Calu3 (cell line): ENCODE data around the gene PPIL1. TPM values are rescaled to one million over a fixed set of nuclear protein-coding genes. Genes with fewer than 3 reads are reported as not detected.

Experiments
- BruUV-seq: library from RNA; stranded (reverse); fragments of 400-500 nt; replicated peaks from 2 replicates; lab custom pipeline; 2021; lab: Mats Ljungman, UMichigan
- CTCF ChIA-PET: fragments of 300-600 bp; sonication (Branson Sonifier 250); formaldehyde crosslinking; loops from one replicate; lab custom pipeline; 2022; ENCODE audit warnings: antibody characterized with exemption; lab: Charles Lee
- DNase-seq: peaks from one replicate; pipeline ENCODE4 v3.0.0; 2022
- H3K27ac Mint-ChIP-seq: one replicate; pipeline ENCODE4 v1.8.0; 2022; ENCODE audit warnings: mixed read lengths; ENCODE audit not compliant: unreplicated experiment
- H3K27me3 Mint-ChIP-seq: one replicate; pipeline ENCODE4 v1.8.0; 2022; ENCODE audit warnings: mixed read lengths; ENCODE audit not compliant: unreplicated experiment
- H3K36me3 Mint-ChIP-seq: one replicate; pipeline ENCODE4 v1.8.0; 2022; ENCODE audit warnings: mild to moderate bottlenecking, moderate library complexity, mixed read lengths; ENCODE audit not compliant: insufficient read depth, unreplicated experiment
- H3K4me1 Mint-ChIP-seq: one replicate; pipeline ENCODE4 v1.8.0; 2022; ENCODE audit warnings: mild to moderate bottlenecking, low read depth, mixed read lengths; ENCODE audit not compliant: unreplicated experiment
- H3K4me3 Mint-ChIP-seq: one replicate; pipeline ENCODE4 v1.8.0; 2022; ENCODE audit warnings: mild to moderate bottlenecking, low read depth, moderate library complexity, mixed read lengths; ENCODE audit not compliant: unreplicated experiment
- H3K9me3 Mint-ChIP-seq: one replicate; pipeline ENCODE4 v1.8.0; 2022; ENCODE audit warnings: low read depth, mixed read lengths; ENCODE audit not compliant: unreplicated experiment
- intact Hi-C: fragments of 100-400 bp; cut with micrococcal nuclease; formaldehyde crosslinking; loops from one replicate; pipeline ENCODE4 v1.10.0; 2022; ENCODE audit not compliant: unreplicated experiment
- total RNA-seq: library from RNA; stranded (reverse); gene quantifications from 2 replicates; pipeline ENCODE4 v1.2.3, GENCODE V29; 2022
- TF ChIP-seq, protein P1 (sequence below): fragments of 200-600 bp; IDR thresholded peaks from one replicate; pipeline ENCODE4 v1.8.0; 2022; ENCODE audit warnings: antibody characterized with exemption; ENCODE audit not compliant: unreplicated experiment

Gene PPIL1
- total RNA-seq, 1 experiment from 2014 or later = 64.4 TPM

DNA sequence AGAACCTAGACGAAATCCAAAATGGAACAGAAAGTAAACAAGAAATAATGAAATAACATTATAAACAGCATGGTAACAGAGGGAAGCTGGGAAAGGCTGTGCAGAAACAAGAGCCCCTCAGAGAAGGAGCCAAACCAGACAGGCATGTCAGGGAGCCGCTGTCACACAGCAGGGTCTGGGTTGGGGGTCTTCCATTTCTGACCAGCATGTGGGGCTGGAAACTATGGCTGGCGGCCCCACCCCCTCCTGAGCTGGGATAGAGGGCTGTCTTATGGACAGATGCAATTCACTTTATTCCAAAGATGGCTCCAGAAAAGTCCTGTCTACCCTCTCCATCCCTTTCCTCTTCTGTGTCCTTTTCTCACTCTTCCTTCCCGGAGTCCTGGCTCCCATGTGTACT, 38.5 kb upstream of the PPIL1 start:
- H3K27me3 Mint-ChIP-seq = no peaks in the 10 kb centered on the region
- CTCF ChIA-PET = interaction anchor here (1.1 to 2.7 kb wide), 3 partner anchors 24 to 137 kb away, joined by 4 to 58 read pairs (median 10); no protein-coding TSS in a partner anchor
- BruUV-seq = no TSS peak
- no peak overlapping the region for H3K4me3 Mint-ChIP-seq
- DNase-seq = no peak
- H3K4me1 Mint-ChIP-seq = peaks cover 51% of the 10 kb centered on the region
- TF ChIP-seq, protein P1, sequence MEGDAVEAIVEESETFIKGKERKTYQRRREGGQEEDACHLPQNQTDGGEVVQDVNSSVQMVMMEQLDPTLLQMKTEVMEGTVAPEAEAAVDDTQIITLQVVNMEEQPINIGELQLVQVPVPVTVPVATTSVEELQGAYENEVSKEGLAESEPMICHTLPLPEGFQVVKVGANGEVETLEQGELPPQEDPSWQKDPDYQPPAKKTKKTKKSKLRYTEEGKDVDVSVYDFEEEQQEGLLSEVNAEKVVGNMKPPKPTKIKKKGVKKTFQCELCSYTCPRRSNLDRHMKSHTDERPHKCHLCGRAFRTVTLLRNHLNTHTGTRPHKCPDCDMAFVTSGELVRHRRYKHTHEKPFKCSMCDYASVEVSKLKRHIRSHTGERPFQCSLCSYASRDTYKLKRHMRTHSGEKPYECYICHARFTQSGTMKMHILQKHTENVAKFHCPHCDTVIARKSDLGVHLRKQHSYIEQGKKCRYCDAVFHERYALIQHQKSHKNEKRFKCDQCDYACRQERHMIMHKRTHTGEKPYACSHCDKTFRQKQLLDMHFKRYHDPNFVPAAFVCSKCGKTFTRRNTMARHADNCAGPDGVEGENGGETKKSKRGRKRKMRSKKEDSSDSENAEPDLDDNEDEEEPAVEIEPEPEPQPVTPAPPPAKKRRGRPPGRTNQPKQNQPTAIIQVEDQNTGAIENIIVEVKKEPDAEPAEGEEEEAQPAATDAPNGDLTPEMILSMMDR = no peak
- H3K9me3 Mint-ChIP-seq = no peaks in the 10 kb centered on the region
- peaks cover 25% of the 10 kb centered on the region for H3K36me3 Mint-ChIP-seq
- intact Hi-C loops = loop anchor here (10.0 kb wide), 2 partner anchors 72 to 262 kb away; partner anchors contain the start of genes MTCH1 and PIM1
- H3K27ac Mint-ChIP-seq = peak overlapping the region; percentile 28

GRCh38 chr6:36912586-36912985, 38.0 kb upstream of the PPIL1 start:
- Mint-ChIP-seq H3K27me3 (no peaks in the 10 kb centered on the region), H3K4me3 (no peak overlapping the region), H3K36me3 (peaks cover 22% of the 10 kb centered on the region), H3K4me1 (peaks cover 51% of the 10 kb centered on the region), H3K9me3 (no peaks in the 10 kb centered on the region), H3K27ac (peak overlapping the region; percentile 28)
- BruUV-seq = no TSS peak
- TF ChIP-seq, protein P1 = no peak
- CTCF ChIA-PET = interaction anchor here (0.6 kb wide), 1 partner anchor 69 kb away, joined by 4 read pairs; no protein-coding TSS in a partner anchor
- no peak for DNase-seq
- intact Hi-C loops = loop anchor here (10.0 kb wide), 2 partner anchors 72 to 262 kb away; partner anchors contain the start of genes MTCH1 and PIM1

- no peak for DNase-seq
- TF ChIP-seq, protein P1 = no peak
- Mint-ChIP-seq H3K27me3 (no peaks in the 10 kb centered on the region), H3K9me3 (no peaks in the 10 kb centered on the region), H3K4me3 (no peak overlapping the region), H3K4me1 (peaks cover 54% of the 10 kb centered on the region), H3K36me3 (peaks cover 18% of the 10 kb centered on the region), H3K27ac (no peak overlapping the region)
- BruUV-seq = no TSS peak
- CTCF ChIA-PET = interaction anchor here (0.6 kb wide), 1 partner anchor 70 kb away, joined by 4 read pairs; no protein-coding TSS in a partner anchor
- intact Hi-C loops = loop anchor here (10.0 kb wide), 2 partner anchors 73 to 263 kb away; partner anchors contain the start of genes MTCH1 and PIM1
Observed at GRCh38 chr6:36912030-36912454, 37.4 kb upstream of the PPIL1 start.

GRCh38 chr6:36908747-36909146, 34.1 kb upstream of the PPIL1 start:
- TF ChIP-seq, protein P1 = no peak
- CTCF ChIA-PET = no interaction called here

More at GRCh38 chr6:36908747-36909146, 34.1 kb upstream of the PPIL1 start:
- Mint-ChIP-seq H3K4me3 (no peak overlapping the region), H3K27me3 (no peaks in the 10 kb centered on the region), H3K27ac (no peak overlapping the region), H3K36me3 (peaks cover 2% of the 10 kb centered on the region), H3K9me3 (no peaks in the 10 kb centered on the region), H3K4me1 (peaks cover 29% of the 10 kb centered on the region)
- BruUV-seq = no TSS peak
- intact Hi-C loops = no loop called here
- no peak for DNase-seq
